ENCODE measurements around the gene SLC46A1. TPM values are rescaled to one million over a fixed set of nuclear protein-coding genes. Genes with fewer than 3 reads are reported as not detected.

SLC46A1 gene
- total RNA-seq, 1 donor from 2014 or later, result 23.3 TPM

DNA sequence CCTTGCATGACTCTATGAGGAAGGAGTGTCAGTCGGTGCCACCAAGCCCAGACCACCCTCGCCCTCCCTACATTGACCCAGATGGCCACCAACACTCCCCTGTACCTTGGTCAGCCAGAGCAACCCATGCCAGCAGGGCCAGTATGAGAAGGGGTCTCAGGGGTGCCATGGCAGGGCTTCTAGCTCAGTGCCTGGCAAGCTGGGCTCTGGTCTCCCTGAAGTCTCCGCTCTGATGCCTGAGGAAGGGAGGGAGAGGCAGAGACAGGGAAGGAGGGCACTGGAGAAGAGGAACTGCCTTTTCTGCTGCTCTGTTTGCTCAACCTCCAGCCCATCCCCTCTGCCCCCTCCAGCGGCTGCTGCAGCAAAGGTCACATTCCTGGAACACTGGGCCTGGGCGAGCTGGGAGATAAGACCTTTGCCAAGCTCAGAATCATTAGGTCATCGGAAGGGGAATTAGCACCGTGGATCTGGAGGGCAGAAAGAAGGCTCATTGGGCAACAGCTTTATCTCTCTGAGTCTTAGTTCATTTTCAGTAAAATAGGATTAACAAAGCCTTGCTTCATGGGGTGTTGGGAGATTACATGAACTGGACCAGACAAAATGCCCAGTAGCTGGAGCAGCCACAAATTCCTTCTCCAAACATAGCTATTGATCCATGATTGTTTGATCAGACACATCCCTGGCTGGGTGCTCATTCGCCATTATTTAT, 35.8 kb downstream of the SLC46A1 start, which contains the start of gene VTN:
Gene VTN (minus strand): TSS at position 273 of the 709 bp plus-strand sequence. CDS start 104 bp downstream, at position 169.
- no peaks in the 10 kb centered on the region for H3K9me3 ChIP-seq
- H3K4me3 ChIP-seq, result peak within 1 kb of the TSS; percentile 52
- intact Hi-C loops (cut with DNase I), result no loop called here
- DNase-seq (peak; percentile 67), ATAC-seq (peak; percentile 41 to 54)
- peaks cover 36% of the 10 kb centered on the region for H3K4me1 ChIP-seq
- peak within 1 kb of the TSS; percentile 50 for H3K27ac ChIP-seq
- TF ChIP-seq, protein P1, sequence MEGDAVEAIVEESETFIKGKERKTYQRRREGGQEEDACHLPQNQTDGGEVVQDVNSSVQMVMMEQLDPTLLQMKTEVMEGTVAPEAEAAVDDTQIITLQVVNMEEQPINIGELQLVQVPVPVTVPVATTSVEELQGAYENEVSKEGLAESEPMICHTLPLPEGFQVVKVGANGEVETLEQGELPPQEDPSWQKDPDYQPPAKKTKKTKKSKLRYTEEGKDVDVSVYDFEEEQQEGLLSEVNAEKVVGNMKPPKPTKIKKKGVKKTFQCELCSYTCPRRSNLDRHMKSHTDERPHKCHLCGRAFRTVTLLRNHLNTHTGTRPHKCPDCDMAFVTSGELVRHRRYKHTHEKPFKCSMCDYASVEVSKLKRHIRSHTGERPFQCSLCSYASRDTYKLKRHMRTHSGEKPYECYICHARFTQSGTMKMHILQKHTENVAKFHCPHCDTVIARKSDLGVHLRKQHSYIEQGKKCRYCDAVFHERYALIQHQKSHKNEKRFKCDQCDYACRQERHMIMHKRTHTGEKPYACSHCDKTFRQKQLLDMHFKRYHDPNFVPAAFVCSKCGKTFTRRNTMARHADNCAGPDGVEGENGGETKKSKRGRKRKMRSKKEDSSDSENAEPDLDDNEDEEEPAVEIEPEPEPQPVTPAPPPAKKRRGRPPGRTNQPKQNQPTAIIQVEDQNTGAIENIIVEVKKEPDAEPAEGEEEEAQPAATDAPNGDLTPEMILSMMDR (IDR thresholded peaks at IDR 0.05), result no peak
- peaks cover 4% of the 10 kb centered on the region for H3K27me3 ChIP-seq (ENCODE audit: low read depth)
- H3K36me3 ChIP-seq, result no peaks in the 10 kb centered on the region

DNA sequence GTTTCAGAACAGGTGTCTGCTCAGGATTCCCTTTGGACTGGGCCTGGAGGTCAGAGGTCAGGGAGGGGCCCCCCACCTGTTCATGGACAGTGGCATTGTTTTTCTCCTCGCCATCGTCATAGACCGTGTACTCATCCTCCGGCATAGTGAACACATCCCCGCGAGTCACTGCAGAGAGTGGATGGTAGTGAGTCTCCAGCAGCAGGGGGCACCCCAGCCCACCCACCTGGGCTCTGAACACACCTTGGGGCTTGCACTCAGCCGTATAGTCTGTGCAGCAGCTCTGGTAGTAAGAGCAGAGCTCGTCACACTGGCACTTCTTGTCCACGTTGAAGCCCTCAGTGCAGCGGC, 36.4 kb downstream of the SLC46A1 start:
- H3K4me3 ChIP-seq, result no peak overlapping the region
- TF ChIP-seq, protein P1 (IDR thresholded peaks at IDR 0.05), result no peak
- intact Hi-C loops (cut with DNase I), result no loop called here
- peaks cover 4% of the 10 kb centered on the region for H3K27me3 ChIP-seq (ENCODE audit: low read depth)
- no peak for DNase-seq
- peaks cover 36% of the 10 kb centered on the region for H3K4me1 ChIP-seq
- no peak overlapping the region for H3K27ac ChIP-seq
- H3K36me3 ChIP-seq, result peaks cover 4% of the 10 kb centered on the region
- ATAC-seq, result no peak
- no peaks in the 10 kb centered on the region for H3K9me3 ChIP-seq

DNA sequence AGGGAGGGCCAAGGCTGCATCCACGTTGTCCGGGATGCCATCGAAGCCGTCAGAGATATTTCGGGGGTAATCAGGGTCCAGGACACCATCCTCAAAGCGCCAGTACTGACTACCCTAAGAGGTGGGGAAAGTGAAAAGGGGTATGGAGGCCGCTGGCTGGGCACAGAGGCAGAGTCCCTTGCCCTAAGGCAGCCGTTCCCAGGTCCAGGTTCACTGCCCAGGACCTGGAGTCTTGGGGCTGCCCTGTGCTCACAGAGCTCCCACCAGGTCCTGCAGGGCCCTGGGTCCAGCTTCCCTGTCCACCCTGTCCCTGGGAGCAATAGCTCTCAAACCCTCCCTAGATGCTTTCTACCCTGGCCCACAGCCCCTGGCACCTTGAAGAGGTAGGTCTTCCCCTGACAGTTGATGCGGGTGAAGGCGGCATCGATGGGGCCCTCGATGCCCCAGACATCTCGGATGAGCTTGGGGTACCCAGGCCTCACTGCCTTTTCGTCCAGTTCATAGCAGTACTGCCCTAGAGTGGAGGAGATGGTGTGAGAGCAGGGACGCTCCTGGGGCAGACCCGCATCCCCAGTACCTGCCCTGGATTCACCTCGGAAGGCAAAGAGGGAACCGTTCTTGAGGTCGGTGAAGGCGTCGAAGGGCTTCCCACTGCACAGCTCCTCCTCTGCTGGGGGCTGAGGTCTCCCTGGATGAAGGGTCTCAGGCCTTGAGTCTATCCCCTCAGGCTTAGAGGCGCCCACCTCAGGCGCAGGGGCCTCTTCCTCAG, 36.9 kb downstream of the SLC46A1 start:
- DNase-seq (no peak), ATAC-seq (no peak)
- peaks cover 4% of the 10 kb centered on the region for H3K27me3 ChIP-seq (ENCODE audit: low read depth)
- H3K4me1 ChIP-seq, result peaks cover 36% of the 10 kb centered on the region
- no peak overlapping the region for H3K27ac ChIP-seq
- H3K9me3 ChIP-seq, result no peaks in the 10 kb centered on the region
- peaks cover 10% of the 10 kb centered on the region for H3K36me3 ChIP-seq
- H3K4me3 ChIP-seq, result no peak overlapping the region
- intact Hi-C loops (cut with DNase I), result no loop called here
- TF ChIP-seq, protein P1 (IDR thresholded peaks at IDR 0.05), result no peak

DNA sequence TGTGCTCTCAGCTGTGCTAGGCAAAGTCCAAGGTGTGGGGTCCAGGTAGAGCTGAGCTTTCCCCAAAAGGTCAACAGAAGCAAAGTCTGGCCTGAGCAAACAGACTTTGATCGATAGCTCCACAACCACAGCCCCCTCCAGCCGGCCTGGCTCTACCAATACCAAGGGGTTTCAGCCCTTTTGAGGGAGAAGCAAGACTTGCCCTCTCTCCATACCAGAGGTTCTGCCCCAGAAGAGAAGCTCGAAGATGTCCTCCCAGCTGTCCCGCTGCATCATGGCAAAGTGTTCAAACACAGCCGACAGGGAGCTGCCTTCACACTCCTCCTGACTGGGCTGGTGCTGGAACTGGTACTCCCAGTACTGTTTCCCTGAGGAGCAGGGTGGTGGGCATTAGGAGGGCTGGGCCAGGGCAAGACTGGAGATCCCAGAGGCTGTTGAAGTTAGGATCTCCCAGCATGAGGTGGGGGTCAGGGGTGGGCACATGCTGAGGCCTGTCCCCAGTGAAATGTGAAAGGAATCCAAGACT, 37.6 kb downstream of the SLC46A1 start:
- peaks cover 4% of the 10 kb centered on the region for H3K27me3 ChIP-seq (ENCODE audit: low read depth)
- intact Hi-C loops (cut with DNase I), result no loop called here
- peaks cover 36% of the 10 kb centered on the region for H3K4me1 ChIP-seq
- H3K4me3 ChIP-seq, result no peak overlapping the region
- ATAC-seq (no peak), DNase-seq (no peak)
- H3K36me3 ChIP-seq, result peaks cover 17% of the 10 kb centered on the region
- no peaks in the 10 kb centered on the region for H3K9me3 ChIP-seq
- no peak overlapping the region for H3K27ac ChIP-seq
- TF ChIP-seq, protein P1 (IDR thresholded peaks at IDR 0.05), result no peak

DNA sequence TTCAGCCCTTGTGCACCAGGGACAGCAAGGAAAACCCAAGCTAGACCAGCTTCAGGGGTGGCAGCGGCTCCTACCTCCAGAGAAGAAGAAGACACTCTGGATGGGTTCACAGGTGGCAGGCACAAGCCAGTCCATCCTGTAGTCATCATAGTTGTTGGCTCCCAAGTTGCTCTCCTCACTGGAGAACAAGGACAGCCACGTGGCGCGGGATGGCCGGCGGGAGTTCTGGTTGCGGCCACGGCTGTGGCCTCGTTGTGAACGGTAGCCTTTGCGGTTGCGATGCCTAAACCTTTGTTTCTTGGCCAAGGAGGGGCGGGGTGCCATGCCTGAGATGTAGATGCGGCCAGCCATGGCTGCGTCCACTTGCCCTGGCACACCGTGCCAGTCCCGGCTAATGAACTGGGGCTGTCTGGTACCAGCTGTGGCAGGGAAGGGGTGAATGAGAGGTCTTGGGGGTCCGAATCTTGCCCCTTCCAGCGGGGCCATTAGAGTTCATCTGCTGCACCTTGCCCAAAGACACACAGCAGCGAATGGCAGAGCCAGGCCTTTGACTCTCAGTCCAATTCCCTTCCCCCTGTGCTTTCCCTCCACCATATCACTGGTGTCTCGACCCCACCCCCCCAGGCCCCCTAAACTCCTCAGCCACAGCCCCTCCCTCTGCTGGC, 38.2 kb downstream of the SLC46A1 start:
- intact Hi-C loops (cut with DNase I), result no loop called here
- TF ChIP-seq, protein P1 (IDR thresholded peaks at IDR 0.05), result no peak
- H3K36me3 ChIP-seq, result peaks cover 23% of the 10 kb centered on the region
- no peak overlapping the region for H3K27ac ChIP-seq
- no peak overlapping the region for H3K4me3 ChIP-seq
- no peaks in the 10 kb centered on the region for H3K9me3 ChIP-seq
- ATAC-seq, result no peak
- H3K4me1 ChIP-seq, result peaks cover 30% of the 10 kb centered on the region
- DNase-seq, result no peak
- H3K27me3 ChIP-seq (ENCODE audit: low read depth), result peaks cover under 1% of the 10 kb centered on the region

Measured in lower lobe of right lung (tissue), 2 donors.